ENCODE data around the gene PXMP2. TPM values are rescaled to one million over a fixed set of nuclear protein-coding genes. Genes with fewer than 3 reads are reported as not detected.

The PXMP2 gene
- total RNA-seq, 2 experiments from 2014 or later: 58.1 to 103 TPM

- Histone ChIP-seq H3K36me3 (ENCODE audit: insufficient read depth, low read length) (peaks cover 88% of the 10 kb centered on the region), H3K9me3 (ENCODE audit: low read length) (no peaks in the 10 kb centered on the region), H3K4me3 (ENCODE audit: low read depth, low read length, poor library complexity, severe bottlenecking) (no peak overlapping the region), H3K4me1 (ENCODE audit: insufficient read depth, low read length, poor library complexity, severe bottlenecking) (no peaks in the 10 kb centered on the region), H3K79me2 (ENCODE audit: insufficient read depth, low read depth, low read length) (no peaks in the 10 kb centered on the region), H4K20me1 (ENCODE audit: insufficient read depth, low read length) (no peaks in the 10 kb centered on the region), H2AFZ (ENCODE audit: low read length) (no peak overlapping the region), H3K9me2 (ENCODE audit: insufficient read depth, low read length) (no peaks in the 10 kb centered on the region), H3K27ac (ENCODE audit: low read depth, low read length, poor library complexity, severe bottlenecking) (no peak overlapping the region), H3K4me2 (ENCODE audit: low read length) (no peak overlapping the region)
- ChIA-PET POLR2A (interaction anchor here (1.1 kb wide), 1 partner anchor 44 kb away, joined by 11 read pairs; no protein-coding TSS in a partner anchor), CTCF (ENCODE audit: unreplicated experiment) (no interaction called here)
- BruUV-seq (replicated peaks): no TSS peak
- intact Hi-C loops (cut with micrococcal nuclease; ENCODE audit: unreplicated experiment): no loop called here
- DNase-seq (ENCODE audit: low spot score): no peak
- no peak for TF ChIP-seq CTCF (conservative IDR thresholded peaks at IDR 0.05; ENCODE audit: low read length)
- no peak for TF ChIP-seq EZH2phosphoT487 (IDR thresholded peaks at IDR 0.05; ENCODE audit: borderline replicate concordance, low read depth, low read length)
These were observed 44.2 kb upstream of the PXMP2 start for GRCh38 chr12:132642846-132643835.

- no peak overlapping the region for H3K4me2 ChIP-seq (ENCODE audit: low read length)
- H2AFZ ChIP-seq (ENCODE audit: low read length): no peak overlapping the region
- BruUV-seq (replicated peaks): no TSS peak
- ChIA-PET CTCF (ENCODE audit: unreplicated experiment) (no interaction called here), POLR2A (no interaction called here)
- DNase-seq (ENCODE audit: low spot score): no peak
- no peak overlapping the region for H3K27ac ChIP-seq (ENCODE audit: low read depth, low read length, poor library complexity, severe bottlenecking)
- peaks cover 95% of the 10 kb centered on the region for H3K36me3 ChIP-seq (ENCODE audit: insufficient read depth, low read length)
- TF ChIP-seq CTCF (conservative IDR thresholded peaks at IDR 0.05; ENCODE audit: low read length) (no peak), EZH2phosphoT487 (IDR thresholded peaks at IDR 0.05; ENCODE audit: borderline replicate concordance, low read depth, low read length) (no peak)
- no peaks in the 10 kb centered on the region for H3K79me2 ChIP-seq (ENCODE audit: insufficient read depth, low read depth, low read length)
- intact Hi-C loops (cut with micrococcal nuclease; ENCODE audit: unreplicated experiment): no loop called here
- no peaks in the 10 kb centered on the region for H4K20me1 ChIP-seq (ENCODE audit: insufficient read depth, low read length)
- H3K9me2 ChIP-seq (ENCODE audit: insufficient read depth, low read length): no peaks in the 10 kb centered on the region
- no peaks in the 10 kb centered on the region for H3K9me3 ChIP-seq (ENCODE audit: low read length)
- H3K4me1 ChIP-seq (ENCODE audit: insufficient read depth, low read length, poor library complexity, severe bottlenecking): no peaks in the 10 kb centered on the region
- no peak overlapping the region for H3K4me3 ChIP-seq (ENCODE audit: low read depth, low read length, poor library complexity, severe bottlenecking)
These were observed 40.5 kb upstream of the PXMP2 start for GRCh38 chr12:132646850-132647249.

GRCh38 chr12:132647858-132648257 is 39.5 kb upstream of the PXMP2 start:
- Histone ChIP-seq H2AFZ (ENCODE audit: low read length) (no peak overlapping the region), H3K4me1 (ENCODE audit: insufficient read depth, low read length, poor library complexity, severe bottlenecking) (no peaks in the 10 kb centered on the region), H3K4me3 (ENCODE audit: low read depth, low read length, poor library complexity, severe bottlenecking) (no peak overlapping the region), H3K79me2 (ENCODE audit: insufficient read depth, low read depth, low read length) (no peaks in the 10 kb centered on the region), H3K4me2 (ENCODE audit: low read length) (no peak overlapping the region), H3K9me2 (ENCODE audit: insufficient read depth, low read length) (no peaks in the 10 kb centered on the region), H3K36me3 (ENCODE audit: insufficient read depth, low read length) (peaks cover 95% of the 10 kb centered on the region), H3K9me3 (ENCODE audit: low read length) (no peaks in the 10 kb centered on the region), H3K27ac (ENCODE audit: low read depth, low read length, poor library complexity, severe bottlenecking) (no peak overlapping the region), H4K20me1 (ENCODE audit: insufficient read depth, low read length) (no peaks in the 10 kb centered on the region)
- ChIA-PET POLR2A (no interaction called here), CTCF (ENCODE audit: unreplicated experiment) (interaction anchor here (0.7 kb wide), 1 partner anchor 15 kb away, joined by 3 read pairs; no protein-coding TSS in a partner anchor)
- no peak for TF ChIP-seq EZH2phosphoT487 (IDR thresholded peaks at IDR 0.05; ENCODE audit: borderline replicate concordance, low read depth, low read length)
- TF ChIP-seq CTCF (conservative IDR thresholded peaks at IDR 0.05; ENCODE audit: low read length): no peak
- no TSS peak for BruUV-seq (replicated peaks)
- DNase-seq (ENCODE audit: low spot score): no peak
- intact Hi-C loops (cut with micrococcal nuclease; ENCODE audit: unreplicated experiment): no loop called here
